K562 (cell line): Measurements from ENCODE around the gene NEU1. TPM values are rescaled to one million over a fixed set of nuclear protein-coding genes. Genes with fewer than 3 reads are reported as not detected.

Source experiments
- BDP1 ChIP-seq: IDR thresholded peaks from 3 replicates; pipeline ENCODE4 v1.6.1; 2011; ENCODE audit not compliant: insufficient read length, insufficient read depth
- CAMTA2 ChIP-seq: fragments of 250-450 bp; sonication (Bioruptor Pico); conservative IDR thresholded peaks from 2 replicates; pipeline ENCODE4 v1.5.1; 2022
- CREB3L1 ChIP-seq: fragments of 450-650 bp; IDR thresholded peaks from 2 replicates; pipeline ENCODE4 v1.6.1; 2014; ENCODE audit warnings: low read depth, mild to moderate bottlenecking, moderate library complexity, borderline replicate concordance
- CTBP1 ChIP-seq: fragments of 450-650 bp; IDR thresholded peaks from 2 replicates; pipeline ENCODE4 v1.6.1; 2016; ENCODE audit warnings: borderline replicate concordance
- CXXC5 ChIP-seq: fragments of 250-450 bp; sonication (Bioruptor Pico); IDR thresholded peaks from 2 replicates; pipeline ENCODE4 v1.8.0; 2022; ENCODE audit warnings: inconsistent platforms, mild to moderate bottlenecking, moderate library complexity
- ERF ChIP-seq: fragments of 450-650 bp; formaldehyde crosslinking; IDR thresholded peaks from 2 replicates; pipeline ENCODE4 v1.4.0; 2020; ENCODE audit warnings: mild to moderate bottlenecking, mixed read lengths
- KLF6 ChIP-seq: fragments of 250-450 bp; sonication (Bioruptor Pico); IDR thresholded peaks from 2 replicates; pipeline ENCODE4 v1.4.0; 2020; ENCODE audit warnings: mild to moderate bottlenecking, moderate library complexity, borderline replicate concordance
- L3MBTL2 ChIP-seq: fragments of 450-650 bp; IDR thresholded peaks from 2 replicates; pipeline ENCODE4 v1.6.1; 2016; ENCODE audit warnings: mild to moderate bottlenecking, moderate library complexity
- MBD2 ChIP-seq: sonication (generic); IDR thresholded peaks from 2 replicates; pipeline ENCODE4 v1.6.1; 2016; ENCODE audit warnings: low read depth, borderline replicate concordance
- MEIS2 ChIP-seq: fragments of 450-650 bp; IDR thresholded peaks from 2 replicates; pipeline ENCODE4 v1.6.1; 2014; ENCODE audit warnings: mild to moderate bottlenecking; ENCODE audit not compliant: partially characterized antibody
- MTA3 ChIP-seq: fragments of 450-650 bp; formaldehyde crosslinking; IDR thresholded peaks from 2 replicates; pipeline ENCODE4 v1.6.1; 2017; ENCODE audit warnings: mild to moderate bottlenecking, borderline replicate concordance
- RNF2 ChIP-seq: sonication (generic); IDR thresholded peaks from 2 replicates; pipeline ENCODE4 v1.6.1; 2016
- SMAD4 ChIP-seq: fragments of 250-450 bp; sonication (Bioruptor Pico); conservative IDR thresholded peaks from 2 replicates; pipeline ENCODE4 v1.8.0; 2021; ENCODE audit warnings: inconsistent platforms, mild to moderate bottlenecking, moderate library complexity
- SOX6 ChIP-seq: fragments of 450-650 bp; IDR thresholded peaks from 2 replicates; pipeline ENCODE4 v1.6.1; 2014; ENCODE audit warnings: mild to moderate bottlenecking
- STAG1 ChIP-seq: sonication (generic); formaldehyde crosslinking; IDR thresholded peaks from 2 replicates; pipeline ENCODE4 v1.5.0; 2020; ENCODE audit warnings: missing genetic modification reagents, borderline replicate concordance
- SUPT5H ChIP-seq: fragments of 450-650 bp; IDR thresholded peaks from 2 replicates; pipeline ENCODE4 v1.6.1; 2016
- TFAM ChIP-seq: fragments of 250-450 bp; sonication (Bioruptor Pico); conservative IDR thresholded peaks from 2 replicates; pipeline ENCODE4 v1.5.0; 2021; ENCODE audit warnings: mild to moderate bottlenecking, moderate library complexity
- ZNF121 ChIP-seq: sonication (generic); formaldehyde crosslinking; conservative IDR thresholded peaks from 2 replicates; pipeline ENCODE4 v1.8.0; 2022; ENCODE audit warnings: missing genetic modification reagents
- ZNF584 ChIP-seq: fragments of 200-800 bp; sonication (Bioruptor generic); IDR thresholded peaks from 2 replicates; pipeline ENCODE4 v1.6.1; 2016; ENCODE audit warnings: low read depth, mild to moderate bottlenecking, missing genetic modification characterization, missing compliant biosample characterization
- polyA plus RNA-seq, 8 experiments: library from polyadenylated mRNA; depleted of rRNA in 4 of 8; stranded (reverse) in 5 of 8; unstranded in 3 of 8; fragments of >200 nt; fragmentation: Nextera tagmentation in 2 of 8; fragmentation: Illumina TruSeq in 1 of 8; extraction: Ambion mirVana in 2 of 8; extraction: Trizol in 1 of 8; gene quantifications; 2 replicates each; pipeline versions ENCODE4 v1.2.1 to v1.2.3, GENCODE V29; 2011 to 2014; ENCODE audit warnings: inconsistent platforms in 1 of 8, missing spikeins in 1 of 8
- total RNA-seq, 7 experiments: library from RNA; depleted of rRNA in 6 of 7; stranded (reverse); fragments of >200 nt in 6 of 7; fragmentation: Illumina TruSeq in 2 of 7; extraction: Trizol in 2 of 7; gene quantifications; 2 replicates each; pipeline versions ENCODE4 v1.2.1 to v1.2.3, GENCODE V29; 2011 to 2021; ENCODE audit warnings: low replicate concordance in 1 of 7
- TF ChIP-seq, protein P1 (sequence below): sonication (generic); formaldehyde crosslinking; IDR thresholded peaks from 2 replicates; pipeline ENCODE4 v1.8.0; 2023; ENCODE audit warnings: mild to moderate bottlenecking, missing genetic modification reagents
- TF ChIP-seq, protein P2 (sequence below): IDR thresholded peaks from 2 replicates; pipeline ENCODE4 v1.6.1; 2011; ENCODE audit not compliant: insufficient read length; ENCODE audit errors: extremely low read depth

The NEU1 gene
- total and polyA plus RNA-seq, 9 of the 15 experiments (the other 6 are each of a cell fraction or from before 2014, with no cell fraction given) = 14.8 to 67.8 (median 51.0) TPM

DNA sequence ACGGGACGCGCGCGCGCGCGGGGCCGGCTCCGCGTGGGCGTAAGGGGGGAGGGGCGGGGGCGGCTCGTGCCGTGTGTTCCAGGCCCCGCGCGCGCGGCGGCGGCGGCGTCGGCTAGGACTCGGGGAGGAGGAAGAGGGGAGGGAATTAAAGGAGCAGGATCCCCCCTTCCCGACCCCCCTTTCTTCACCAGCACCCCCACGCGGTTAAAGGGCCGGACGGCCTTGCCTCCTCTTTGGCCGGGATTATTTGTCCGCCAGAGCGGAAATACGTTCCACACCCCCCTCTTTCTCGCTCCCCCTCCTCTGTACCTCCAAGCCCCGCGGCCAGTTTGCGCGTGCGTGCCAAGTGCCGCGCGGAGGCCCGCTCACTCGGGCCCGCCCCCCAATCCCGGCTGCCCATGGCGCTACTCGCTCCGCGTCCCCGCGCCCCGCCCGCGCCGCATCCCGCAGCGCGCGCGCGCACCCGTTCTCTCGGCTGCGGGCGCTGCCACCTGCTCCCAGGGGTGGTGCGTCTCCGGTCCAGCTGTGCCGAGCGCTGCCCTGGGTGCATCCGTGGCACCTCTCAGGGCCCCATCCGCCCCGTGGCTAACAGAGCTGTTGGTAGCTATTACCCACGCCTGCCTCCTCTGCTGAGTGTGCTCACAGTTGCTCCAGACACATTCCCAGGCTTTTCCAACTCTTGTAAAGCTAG, 39.5 kb upstream of the NEU1 start, which contains the start of gene ZBTB12 (continued):
- TF ChIP-seq CXXC5 (CRISPR knock-in tag) (peak; percentile 94), MBD2 (0 out of 2 replicates have a peak, but pooled peaks have one; percentile 23), ZNF584 (no peak), RNF2 (no peak), ZNF121 (CRISPR knock-in tag) (no peak), ERF (peak; percentile 94), L3MBTL2 (peak; percentile 70), MTA3 (peak; percentile 88; the same call in 1 of the 2 replicates), MEIS2 (peak; percentile 57), CTBP1 (peak; percentile 98), SUPT5H (peak; percentile 67; the same call in 1 of the 2 replicates), TFAM (no peak), SMAD4 (peak; percentile 85), STAG1 (CRISPR knock-in tag) (no peak), CREB3L1 (0 out of 2 replicates have a peak, but pooled peaks have one; percentile 45), SOX6 (peak; percentile 57; the same call in 1 of the 2 replicates), CAMTA2 (peak; percentile 91; the same call in 1 of the 2 replicates), BDP1 (no peak), KLF6 (CRISPR knock-in tag) (no peak)
- TF ChIP-seq, protein P1, sequence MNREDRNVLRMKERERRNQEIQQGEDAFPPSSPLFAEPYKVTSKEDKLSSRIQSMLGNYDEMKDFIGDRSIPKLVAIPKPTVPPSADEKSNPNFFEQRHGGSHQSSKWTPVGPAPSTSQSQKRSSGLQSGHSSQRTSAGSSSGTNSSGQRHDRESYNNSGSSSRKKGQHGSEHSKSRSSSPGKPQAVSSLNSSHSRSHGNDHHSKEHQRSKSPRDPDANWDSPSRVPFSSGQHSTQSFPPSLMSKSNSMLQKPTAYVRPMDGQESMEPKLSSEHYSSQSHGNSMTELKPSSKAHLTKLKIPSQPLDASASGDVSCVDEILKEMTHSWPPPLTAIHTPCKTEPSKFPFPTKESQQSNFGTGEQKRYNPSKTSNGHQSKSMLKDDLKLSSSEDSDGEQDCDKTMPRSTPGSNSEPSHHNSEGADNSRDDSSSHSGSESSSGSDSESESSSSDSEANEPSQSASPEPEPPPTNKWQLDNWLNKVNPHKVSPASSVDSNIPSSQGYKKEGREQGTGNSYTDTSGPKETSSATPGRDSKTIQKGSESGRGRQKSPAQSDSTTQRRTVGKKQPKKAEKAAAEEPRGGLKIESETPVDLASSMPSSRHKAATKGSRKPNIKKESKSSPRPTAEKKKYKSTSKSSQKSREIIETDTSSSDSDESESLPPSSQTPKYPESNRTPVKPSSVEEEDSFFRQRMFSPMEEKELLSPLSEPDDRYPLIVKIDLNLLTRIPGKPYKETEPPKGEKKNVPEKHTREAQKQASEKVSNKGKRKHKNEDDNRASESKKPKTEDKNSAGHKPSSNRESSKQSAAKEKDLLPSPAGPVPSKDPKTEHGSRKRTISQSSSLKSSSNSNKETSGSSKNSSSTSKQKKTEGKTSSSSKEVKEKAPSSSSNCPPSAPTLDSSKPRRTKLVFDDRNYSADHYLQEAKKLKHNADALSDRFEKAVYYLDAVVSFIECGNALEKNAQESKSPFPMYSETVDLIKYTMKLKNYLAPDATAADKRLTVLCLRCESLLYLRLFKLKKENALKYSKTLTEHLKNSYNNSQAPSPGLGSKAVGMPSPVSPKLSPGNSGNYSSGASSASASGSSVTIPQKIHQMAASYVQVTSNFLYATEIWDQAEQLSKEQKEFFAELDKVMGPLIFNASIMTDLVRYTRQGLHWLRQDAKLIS (CRISPR knock-in tag) = peak; percentile 60; the same call in 1 of the 2 replicates
- TF ChIP-seq, protein P2, sequence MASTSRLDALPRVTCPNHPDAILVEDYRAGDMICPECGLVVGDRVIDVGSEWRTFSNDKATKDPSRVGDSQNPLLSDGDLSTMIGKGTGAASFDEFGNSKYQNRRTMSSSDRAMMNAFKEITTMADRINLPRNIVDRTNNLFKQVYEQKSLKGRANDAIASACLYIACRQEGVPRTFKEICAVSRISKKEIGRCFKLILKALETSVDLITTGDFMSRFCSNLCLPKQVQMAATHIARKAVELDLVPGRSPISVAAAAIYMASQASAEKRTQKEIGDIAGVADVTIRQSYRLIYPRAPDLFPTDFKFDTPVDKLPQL = no peak
